GM23338 (cell line): ENCODE data around the gene PER2. TPM values are rescaled to one million over a fixed set of nuclear protein-coding genes. Genes with fewer than 3 reads are reported as not detected.

Experiments used
- ATAC-seq: fragments of 200-7000 bp; cut with Tn5 transposase; 3 replicates; pipeline ENCODE4 v1.9.1; 2020
- DNase-seq: peaks from one replicate; pipeline ENCODE4 v3.0.0-alpha.2; 2015; ENCODE audit warnings: low spot score
- H2AFZ ChIP-seq: fragments of 200-600 bp; sonication (generic); 2 replicates; pipeline ENCODE4 v1.8.0; 2016; ENCODE audit warnings: antibody characterized with exemption, mild to moderate bottlenecking, moderate library complexity
- H3F3A ChIP-seq: fragments of 200-600 bp; sonication (generic); replicated peaks from 2 replicates; pipeline ENCODE4 v1.8.0; 2017; ENCODE audit warnings: antibody characterized with exemption, mixed run types, low read depth
- H3K27ac ChIP-seq: fragments of 200-600 bp; sonication (generic); 2 replicates; pipeline ENCODE4 v1.6.1; 2016; ENCODE audit warnings: low read depth
- H3K27me3 ChIP-seq: fragments of 200-600 bp; sonication (generic); 2 replicates; pipeline ENCODE4 v1.8.0; 2016; ENCODE audit warnings: mild to moderate bottlenecking, mixed run types, moderate library complexity; ENCODE audit not compliant: insufficient read depth
- H3K36me3 ChIP-seq: fragments of 200-600 bp; sonication (generic); 2 replicates; pipeline ENCODE4 v1.8.0; 2016; ENCODE audit warnings: mild to moderate bottlenecking; ENCODE audit not compliant: insufficient read depth
- H3K4me1 ChIP-seq: fragments of 200-600 bp; sonication (generic); 2 replicates; pipeline ENCODE4 v1.8.0; 2016; ENCODE audit warnings: mild to moderate bottlenecking, moderate library complexity; ENCODE audit not compliant: insufficient read depth
- H3K4me2 ChIP-seq: fragments of 200-600 bp; sonication (generic); 2 replicates; pipeline ENCODE4 v1.7.1; 2017; ENCODE audit warnings: mixed run types
- H3K4me3 ChIP-seq: fragments of 200-600 bp; sonication (generic); 2 replicates; pipeline ENCODE4 v1.6.1; 2016; ENCODE audit warnings: mixed run types
- H3K79me2 ChIP-seq: fragments of 200-600 bp; sonication (generic); replicated peaks from 2 replicates; pipeline ENCODE4 v1.8.0; 2017; ENCODE audit warnings: mild to moderate bottlenecking; ENCODE audit not compliant: insufficient read depth
- H3K9me2 ChIP-seq: fragments of 200-600 bp; sonication (generic); 2 replicates; pipeline ENCODE4 v1.8.0; 2017; ENCODE audit not compliant: insufficient read depth
- H4K20me1 ChIP-seq: fragments of 200-600 bp; sonication (generic); replicated peaks from 2 replicates; pipeline ENCODE4 v1.8.0; 2017; ENCODE audit warnings: mild to moderate bottlenecking; ENCODE audit not compliant: insufficient read depth
- H3K27ac Mint-ChIP-seq: 2 replicates; pipeline ENCODE4 v1.8.0; 2020; ENCODE audit warnings: inconsistent platforms, mild to moderate bottlenecking, moderate library complexity, mixed read lengths
- H3K27me3 Mint-ChIP-seq: 3 replicates; pipeline ENCODE4 v1.8.0; 2022; ENCODE audit warnings: low read depth, mild to moderate bottlenecking, moderate library complexity, mixed read lengths, inconsistent platforms; ENCODE audit not compliant: insufficient read depth, poor library complexity
- H3K36me3 Mint-ChIP-seq: 3 replicates; pipeline ENCODE4 v1.8.0; 2021; ENCODE audit warnings: low read depth, mild to moderate bottlenecking, inconsistent platforms, moderate library complexity, mixed read lengths
- H3K4me1 Mint-ChIP-seq: 3 replicates; pipeline ENCODE4 v1.8.0; 2020; ENCODE audit warnings: mild to moderate bottlenecking, inconsistent platforms, mixed read lengths
- H3K4me3 Mint-ChIP-seq: 3 replicates; pipeline ENCODE4 v1.8.0; 2021; ENCODE audit warnings: moderate library complexity, mild to moderate bottlenecking, inconsistent platforms, mixed read lengths
- H3K9me3 Mint-ChIP-seq: 3 replicates; pipeline ENCODE4 v1.8.0; 2020; ENCODE audit warnings: moderate library complexity, mild to moderate bottlenecking, inconsistent platforms, mixed read lengths
- CTCF ChIP-seq, 2 experiments: fragments of 200-600 bp in 1 of 2; sonication (generic) in 1 of 2; conservative IDR thresholded peaks; 2 replicates each; pipeline versions ENCODE4 v1.5.1 to v1.6.1; 2016 to 2017; ENCODE audit warnings: antibody characterized with exemption in 2 of 2, low read depth in 2 of 2, mild to moderate bottlenecking in 2 of 2, moderate library complexity in 1 of 2
- ETS1 ChIP-seq: IDR thresholded peaks from 2 replicates; pipeline ENCODE4 v1.6.1; 2016; ENCODE audit warnings: antibody characterized with exemption
- EZH2 ChIP-seq: fragments of 200-600 bp; sonication (generic); IDR thresholded peaks from one replicate; pipeline ENCODE4 v1.8.0; 2017; ENCODE audit warnings: antibody characterized with exemption, mild to moderate bottlenecking, low read depth; ENCODE audit not compliant: unreplicated experiment
- EZH2phosphoT487 ChIP-seq: fragments of 200-600 bp; sonication (generic); IDR thresholded peaks from one replicate; pipeline ENCODE4 v1.8.1; 2018; ENCODE audit warnings: antibody characterized with exemption; ENCODE audit not compliant: unreplicated experiment
- JUNB ChIP-seq: IDR thresholded peaks from one replicate; pipeline ENCODE4 v1.6.1; 2016; ENCODE audit warnings: antibody characterized with exemption; ENCODE audit not compliant: unreplicated experiment
- long read RNA-seq: library from polyadenylated mRNA; unstranded; transcript quantifications from one replicate; pipeline ENCODE4 v2.0.0, GENCODE V29; 2020; ENCODE audit not compliant: unreplicated experiment
- polyA plus RNA-seq: library from polyadenylated mRNA; unstranded; fragments of >200 nt; fragmentation: Nextera tagmentation; extraction: Ambion mirVana; gene quantifications from 2 replicates; pipeline ENCODE4 v1.2.1, GENCODE V29; 2016
- total RNA-seq: library from RNA; depleted of rRNA; stranded (reverse); fragments of >200 nt; shearing (Covaris generic); gene quantifications from 2 replicates; pipeline ENCODE4 v1.2.3, GENCODE V29; 2014; rRNA removed

Gene PER2, protein sequence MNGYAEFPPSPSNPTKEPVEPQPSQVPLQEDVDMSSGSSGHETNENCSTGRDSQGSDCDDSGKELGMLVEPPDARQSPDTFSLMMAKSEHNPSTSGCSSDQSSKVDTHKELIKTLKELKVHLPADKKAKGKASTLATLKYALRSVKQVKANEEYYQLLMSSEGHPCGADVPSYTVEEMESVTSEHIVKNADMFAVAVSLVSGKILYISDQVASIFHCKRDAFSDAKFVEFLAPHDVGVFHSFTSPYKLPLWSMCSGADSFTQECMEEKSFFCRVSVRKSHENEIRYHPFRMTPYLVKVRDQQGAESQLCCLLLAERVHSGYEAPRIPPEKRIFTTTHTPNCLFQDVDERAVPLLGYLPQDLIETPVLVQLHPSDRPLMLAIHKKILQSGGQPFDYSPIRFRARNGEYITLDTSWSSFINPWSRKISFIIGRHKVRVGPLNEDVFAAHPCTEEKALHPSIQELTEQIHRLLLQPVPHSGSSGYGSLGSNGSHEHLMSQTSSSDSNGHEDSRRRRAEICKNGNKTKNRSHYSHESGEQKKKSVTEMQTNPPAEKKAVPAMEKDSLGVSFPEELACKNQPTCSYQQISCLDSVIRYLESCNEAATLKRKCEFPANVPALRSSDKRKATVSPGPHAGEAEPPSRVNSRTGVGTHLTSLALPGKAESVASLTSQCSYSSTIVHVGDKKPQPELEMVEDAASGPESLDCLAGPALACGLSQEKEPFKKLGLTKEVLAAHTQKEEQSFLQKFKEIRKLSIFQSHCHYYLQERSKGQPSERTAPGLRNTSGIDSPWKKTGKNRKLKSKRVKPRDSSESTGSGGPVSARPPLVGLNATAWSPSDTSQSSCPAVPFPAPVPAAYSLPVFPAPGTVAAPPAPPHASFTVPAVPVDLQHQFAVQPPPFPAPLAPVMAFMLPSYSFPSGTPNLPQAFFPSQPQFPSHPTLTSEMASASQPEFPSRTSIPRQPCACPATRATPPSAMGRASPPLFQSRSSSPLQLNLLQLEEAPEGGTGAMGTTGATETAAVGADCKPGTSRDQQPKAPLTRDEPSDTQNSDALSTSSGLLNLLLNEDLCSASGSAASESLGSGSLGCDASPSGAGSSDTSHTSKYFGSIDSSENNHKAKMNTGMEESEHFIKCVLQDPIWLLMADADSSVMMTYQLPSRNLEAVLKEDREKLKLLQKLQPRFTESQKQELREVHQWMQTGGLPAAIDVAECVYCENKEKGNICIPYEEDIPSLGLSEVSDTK (N-terminal part only)
- total RNA-seq: 4.6 TPM in 2 replicates
- polyA plus RNA-seq: 2.2 and 2.3 TPM in 2 replicates
- long read RNA-seq, partial matches to known transcripts: 0 of 2 reads
- long read RNA-seq, other reads (novel, unspliced or antisense): 2 of 2 reads

GRCh38 chr2:238287737-238288649 is at the start of gene PER2:
Gene PER2 (minus strand): TSS chr2:238288610. CDS start chr2:238277936, 10,674 bp downstream.
- Histone ChIP-seq H3K4me3 (peak within 1 kb of the TSS; percentile 78), H3K27ac (0 out of 2 replicates have a peak within 1 kb of the TSS, but pooled peaks have one; percentile 9), H3K79me2 (peaks cover 16% of the 10 kb centered on the region), H3K4me2 (peak within 1 kb of the TSS; percentile 98), H3K36me3 (no peaks in the 10 kb centered on the region), H3F3A (peaks cover 4% of the 10 kb centered on the region; the same call in 1 of the 2 replicates), H2AFZ (peak within 1 kb of the TSS; percentile 99), H4K20me1 (peaks cover 15% of the 10 kb centered on the region; the same call in 1 of the 2 replicates), H3K9me2 (no peaks in the 10 kb centered on the region), H3K27me3 (peaks cover 6% of the 10 kb centered on the region; the same call in 1 of the 2 replicates), H3K4me1 (peaks cover 26% of the 10 kb centered on the region)
- Mint-ChIP-seq H3K4me1 (peaks cover 44% of the 10 kb centered on the region), H3K27ac (peak within 1 kb of the TSS; percentile 36; the same call in 1 of the 2 replicates), H3K4me3 (peak within 1 kb of the TSS; percentile 87), H3K36me3 (no peaks in the 10 kb centered on the region; the same call in 2 of the 3 replicates), H3K9me3 (no peaks in the 10 kb centered on the region), H3K27me3 (peaks cover 20% of the 10 kb centered on the region)
- peak; percentile 79 for DNase-seq
- TF ChIP-seq CTCF (conservative IDR thresholded peaks at IDR 0.05; ENCODE audit: low read depth in 2 of 2) (peak in 1 of 2 experiments; percentile 19; a peak in 1 of 4 replicates), ETS1 (no peak)
- ATAC-seq: peak; percentile 24

DNA sequence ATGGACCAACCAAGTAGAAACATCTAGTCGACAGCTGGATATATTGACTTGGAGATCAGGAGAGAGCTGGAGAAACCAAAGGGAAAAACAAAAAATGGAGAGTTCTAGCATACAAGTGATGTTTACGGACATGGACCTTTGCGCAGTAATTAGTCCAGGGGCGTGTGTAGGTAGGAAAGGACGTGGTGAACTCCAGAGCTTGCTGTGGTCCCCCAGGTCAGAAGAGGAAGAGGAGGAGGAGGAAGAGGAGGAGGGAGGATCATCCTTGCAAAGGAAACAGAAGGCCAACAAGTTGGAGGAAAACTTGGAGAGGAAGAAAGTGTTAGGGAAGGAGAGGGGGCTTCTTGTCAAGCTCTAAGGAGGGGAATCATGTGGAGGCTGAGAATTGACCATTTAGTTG is 49.4 kb upstream of the PER2 start:
- ATAC-seq: no peak
- no peak overlapping the region for H3K27ac ChIP-seq
- TF ChIP-seq EZH2phosphoT487 (no peak), JUNB (no peak), EZH2 (no peak)

More for the DNA sequence above, 49.4 kb upstream of the PER2 start:
- no peak overlapping the region for H3K27ac Mint-ChIP-seq
- H3K9me2 ChIP-seq: no peaks in the 10 kb centered on the region
- H3K4me1 Mint-ChIP-seq: no peaks in the 10 kb centered on the region; the same call in 2 of the 3 replicates
- H3K4me3 Mint-ChIP-seq: no peak overlapping the region
- no peaks in the 10 kb centered on the region for H3K36me3 Mint-ChIP-seq
- 0 out of 2 replicates have a peak, but pooled peaks cover 5% of the 10 kb centered on the region for H3K79me2 ChIP-seq
- no peak overlapping the region for H3K4me2 ChIP-seq
- H2AFZ ChIP-seq: no peak overlapping the region
- H3K4me1 ChIP-seq: no peaks in the 10 kb centered on the region
- peaks cover 2% of the 10 kb centered on the region for H3K27me3 Mint-ChIP-seq
- peaks cover 5% of the 10 kb centered on the region; the same call in 1 of the 2 replicates for H4K20me1 ChIP-seq
- no peak overlapping the region for H3K4me3 ChIP-seq
- no peaks in the 10 kb centered on the region for H3F3A ChIP-seq
- H3K36me3 ChIP-seq: no peaks in the 10 kb centered on the region
- no peaks in the 10 kb centered on the region for H3K9me3 Mint-ChIP-seq
- H3K27me3 ChIP-seq: no peaks in the 10 kb centered on the region
- no peak for DNase-seq
